HG03575 (cell line): ENCODE measurements around the gene SEC61A2.

Experiments
- ATAC-seq: cut with Tn5 transposase; IDR thresholded peaks from one replicate; pipeline ENCODE4 v1.9.1; 2021; ENCODE audit not compliant: unreplicated experiment, insufficient number of reproducible peaks, low FRiP score; ENCODE audit errors: extremely low read depth

Gene SEC61A2

DNA sequence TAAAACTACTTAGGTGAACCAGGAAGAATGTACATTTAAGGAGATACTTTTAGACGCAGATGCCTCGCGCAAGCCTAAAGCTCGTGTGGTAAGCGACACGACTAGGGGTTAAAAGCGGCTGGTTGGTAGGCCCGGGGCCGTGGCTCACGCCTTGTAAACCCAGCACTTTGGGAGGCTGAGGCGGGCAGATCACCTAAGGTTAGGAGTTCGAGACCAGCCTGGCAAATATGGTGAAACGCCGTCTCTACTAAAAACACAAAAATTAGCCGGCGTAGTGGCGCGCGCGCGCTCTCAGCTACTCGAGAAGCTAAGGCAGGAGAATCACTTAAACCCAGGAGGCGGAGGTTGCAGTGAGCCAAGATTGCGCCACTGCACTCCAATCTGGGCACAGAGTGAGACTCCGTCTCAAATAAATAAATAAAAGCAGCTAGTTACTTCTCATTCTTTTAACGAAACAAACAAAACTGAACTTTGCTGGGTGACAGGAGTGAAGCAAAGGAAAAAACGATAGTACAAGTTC, 65.3 kb downstream of the SEC61A2 start:
- no peak for ATAC-seq

DNA sequence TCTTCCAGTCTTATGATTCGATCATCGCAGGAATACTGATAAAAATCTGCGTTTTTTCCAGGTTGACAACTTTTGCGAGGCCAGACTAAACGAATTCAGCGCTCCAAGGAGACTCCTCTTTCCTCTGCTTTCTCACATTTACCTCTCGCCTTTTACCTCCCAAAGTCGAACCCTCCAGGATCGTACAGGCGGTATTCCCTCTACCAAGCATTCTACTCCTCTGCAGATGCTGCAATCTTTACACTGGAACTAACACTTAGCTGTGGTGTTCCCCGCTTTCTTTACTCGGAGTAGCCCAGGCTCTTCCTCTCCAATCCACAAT, 65.8 kb downstream of the SEC61A2 start:
- ATAC-seq, result no peak

DNA sequence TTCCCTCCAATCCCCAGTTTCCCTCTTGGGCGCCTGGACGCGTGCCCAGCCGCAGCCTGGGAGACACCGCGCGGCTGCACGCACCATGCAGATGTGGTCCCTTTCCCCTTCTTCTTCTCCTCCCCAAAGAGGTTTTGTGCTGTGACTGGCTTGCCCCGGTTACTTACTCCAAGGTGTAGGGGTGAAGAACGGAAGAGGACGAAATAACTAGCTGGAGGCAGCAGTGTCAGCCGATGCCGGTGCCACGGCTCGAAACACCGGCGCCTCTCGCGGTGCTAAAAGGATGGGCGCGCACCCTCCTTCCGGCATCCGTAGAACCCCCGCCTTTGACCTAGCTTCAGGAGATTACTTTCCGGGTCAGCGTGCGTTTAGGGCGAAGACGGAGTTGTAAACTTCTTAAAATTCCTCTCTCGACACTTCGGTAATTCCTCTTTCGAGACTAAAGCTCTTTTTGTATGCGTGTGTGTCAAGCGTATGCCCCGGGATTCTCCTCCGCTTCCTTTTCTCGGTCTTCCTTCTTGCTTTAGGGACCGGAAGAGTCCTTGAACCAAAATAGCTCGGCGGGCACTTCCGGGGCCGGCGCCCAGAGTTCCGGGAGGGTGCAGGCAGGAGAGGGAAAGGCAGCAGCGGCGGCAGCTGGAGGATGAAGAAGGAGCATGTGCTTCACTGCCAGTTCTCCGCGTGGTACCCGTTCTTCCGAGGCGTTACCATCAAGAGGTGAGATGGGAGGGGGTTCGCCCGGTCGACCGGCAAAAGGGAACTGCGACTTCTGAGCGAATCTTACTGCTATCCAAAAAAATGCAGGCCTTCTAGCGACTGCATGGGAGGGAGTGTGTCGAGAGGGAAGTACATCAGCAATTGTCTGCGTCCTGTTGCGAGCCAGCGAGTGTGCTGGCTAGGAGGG, 66.4 kb downstream of the SEC61A2 start, which contains the start of the genes CDC123 and NUDT5:
Gene CDC123, plus strand, starts transcription at position 586 of the 904 bp plus-strand sequence. Its CDS starts 58 bp downstream, at position 644.
Gene NUDT5, minus strand, starts transcription at position 289 of the 904 bp plus-strand sequence. CDS start 9,600 bp downstream, outside the sequence.
- ATAC-seq, result peak; percentile 53

DNA sequence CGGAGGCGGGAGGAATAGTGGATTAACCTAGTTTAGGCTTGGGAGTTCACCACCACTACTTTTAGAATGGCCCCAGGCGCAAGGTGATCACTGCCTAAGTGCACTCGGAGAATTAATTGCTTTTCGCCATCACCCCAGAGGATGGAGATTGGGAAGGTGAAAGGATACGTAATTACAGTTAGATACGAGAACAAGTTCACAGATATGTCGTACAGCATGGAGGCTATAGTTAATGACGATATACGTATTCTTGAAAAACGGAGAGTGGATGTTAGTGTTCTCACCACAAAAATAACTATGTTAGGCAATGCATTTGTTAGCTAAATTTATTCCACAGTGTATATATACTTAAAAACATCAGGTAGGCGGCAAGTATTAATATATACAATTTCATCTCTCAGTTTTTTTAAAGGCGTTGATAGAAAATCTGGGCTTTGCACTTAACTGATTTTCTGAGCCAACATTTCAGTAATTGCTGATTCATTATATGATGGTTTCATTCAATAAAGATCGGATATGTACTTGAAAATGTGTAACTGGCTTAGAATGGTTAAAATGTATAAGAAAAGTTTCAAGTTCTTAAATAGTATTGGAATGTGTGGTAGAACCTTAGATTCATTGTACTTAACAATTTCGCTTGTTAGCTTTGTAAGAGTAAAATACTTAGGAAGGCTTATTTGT, 67.2 kb downstream of the SEC61A2 start:
- no peak for ATAC-seq

DNA sequence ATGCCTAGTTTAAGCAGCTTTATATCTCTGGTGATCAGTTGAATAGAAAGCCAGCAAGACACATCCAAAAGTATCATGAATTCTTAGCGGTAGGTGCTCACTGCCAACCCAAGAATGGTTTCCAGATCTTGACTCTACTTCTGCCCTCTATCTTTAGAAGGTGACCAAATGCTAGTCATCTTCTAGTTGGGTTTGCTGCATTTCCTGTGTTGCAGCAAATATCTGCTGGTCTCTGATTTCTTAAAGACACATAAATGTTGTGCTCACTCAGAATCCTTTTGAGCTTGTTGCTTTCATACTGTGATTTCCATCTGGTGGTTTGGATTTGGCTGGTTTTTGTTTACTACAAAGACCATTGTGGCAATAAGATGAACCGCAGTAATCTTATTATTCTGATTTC, 68.7 kb downstream of the SEC61A2 start:
- no peak for ATAC-seq

DNA sequence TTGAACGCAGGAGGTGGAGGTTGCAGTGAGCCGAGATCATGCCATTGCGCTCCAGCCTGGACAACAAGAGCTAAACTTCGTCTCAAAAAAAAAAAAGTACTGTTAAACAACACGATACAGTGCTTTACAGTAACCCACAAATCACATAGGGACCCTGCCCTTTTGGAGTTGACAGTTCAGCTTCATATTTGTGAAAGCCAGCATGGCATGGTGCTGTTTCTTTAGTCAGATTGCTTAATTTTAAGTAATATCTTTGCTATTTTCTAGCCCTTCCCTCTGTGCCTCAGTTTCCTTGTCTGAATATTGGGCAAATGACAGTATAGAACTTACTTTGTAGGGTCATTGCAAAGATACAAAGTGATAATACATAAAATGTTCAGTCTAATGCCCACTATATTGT, 71.4 kb downstream of the SEC61A2 start:
- no peak for ATAC-seq

DNA sequence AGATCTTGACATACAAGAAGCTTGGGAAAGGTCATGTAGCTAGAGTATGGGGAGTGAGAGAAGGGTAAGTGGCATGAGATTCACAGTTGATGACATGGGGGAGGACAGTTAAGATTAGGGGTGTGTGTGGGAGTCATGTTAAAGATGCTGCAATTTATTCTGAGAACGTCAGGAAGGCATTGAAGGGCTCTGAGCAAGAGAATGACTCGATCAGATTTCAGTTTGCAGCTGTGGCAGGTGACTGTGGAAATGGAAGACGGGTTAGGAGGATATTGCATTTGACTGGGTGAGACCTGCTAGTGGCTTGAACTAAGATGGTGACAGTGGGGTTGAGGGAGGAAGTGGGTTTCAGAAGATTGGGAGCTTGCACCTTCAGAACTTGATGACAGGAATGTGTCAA, 72.1 kb downstream of the SEC61A2 start:
- ATAC-seq, result no peak

DNA sequence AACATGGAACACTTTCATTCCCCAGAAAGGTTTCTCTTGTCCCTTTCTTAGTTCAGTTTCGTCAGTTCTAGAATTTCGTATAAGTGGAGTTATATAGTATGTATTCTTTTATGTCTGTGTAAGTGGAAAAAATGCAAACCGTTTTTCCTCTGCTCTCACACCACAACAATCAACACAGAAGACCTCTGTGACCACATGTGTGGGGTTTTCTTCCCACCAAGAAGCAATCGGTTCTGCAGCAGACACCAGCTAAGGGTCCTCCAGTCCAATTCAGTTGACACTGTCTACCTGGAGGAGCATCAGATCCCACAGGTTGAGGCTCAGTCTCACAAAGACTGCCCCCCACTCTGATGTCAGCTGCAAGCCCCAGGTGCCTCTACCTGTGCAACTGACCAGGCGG, 72.7 kb downstream of the SEC61A2 start:
- ATAC-seq, result no peak

DNA sequence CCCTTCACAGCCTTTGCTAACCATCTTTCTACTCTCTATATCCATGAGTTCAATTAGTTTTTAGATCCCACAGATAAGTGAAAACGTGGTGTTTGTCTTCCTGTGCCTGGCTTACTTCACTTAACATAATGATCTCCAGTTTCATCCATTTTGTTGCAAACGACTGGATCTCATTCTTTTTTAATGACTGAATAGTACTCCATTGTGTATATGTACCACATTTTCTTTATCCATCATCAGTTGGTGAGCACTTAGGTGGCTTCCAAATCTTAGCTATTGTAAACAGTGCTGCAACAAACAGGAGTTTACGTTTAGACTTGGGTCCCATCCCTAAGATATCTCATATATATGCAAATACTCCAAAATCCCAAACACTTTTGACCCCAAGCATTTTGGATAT, 75.6 kb downstream of the SEC61A2 start:
- ATAC-seq, result no peak

DNA sequence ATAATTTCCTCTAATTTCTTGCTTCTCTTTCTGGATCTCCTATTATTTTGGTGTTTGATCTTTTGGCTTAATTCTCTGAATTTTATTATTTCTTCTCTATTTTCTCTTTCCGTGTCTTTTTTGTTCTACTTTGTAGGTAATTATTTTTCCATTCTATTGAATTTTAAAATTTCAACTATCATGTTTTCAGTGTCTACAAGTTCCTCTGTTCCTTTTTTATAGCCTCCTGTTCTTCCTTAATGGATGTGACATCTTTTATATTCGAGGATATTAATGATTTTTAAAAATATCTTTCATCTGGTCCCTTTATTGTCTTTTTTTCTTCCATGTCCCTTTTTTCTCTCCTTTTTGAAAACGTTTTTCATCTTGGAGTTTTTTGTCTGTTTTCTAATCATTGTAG, 77.6 kb downstream of the SEC61A2 start:
- no peak for ATAC-seq

DNA sequence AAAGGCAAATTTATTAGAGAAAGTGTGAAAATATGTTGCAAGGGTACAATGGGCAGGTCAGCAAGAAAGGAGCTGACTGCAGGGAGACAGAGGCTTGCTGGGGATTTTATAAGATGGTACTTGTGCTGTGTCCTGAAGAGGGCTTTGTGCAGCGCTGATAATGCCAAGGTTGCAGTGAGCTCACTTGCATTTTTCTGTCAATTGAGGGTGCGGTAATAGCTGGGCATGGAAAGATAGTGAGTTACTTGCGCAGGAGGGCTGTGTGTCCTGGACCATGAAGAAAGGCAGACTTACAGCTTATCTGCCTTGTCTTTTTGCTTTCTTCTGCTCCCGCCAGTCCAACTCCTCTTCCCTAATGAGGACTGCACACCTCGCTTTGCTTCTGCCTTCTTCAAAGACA, 79.0 kb downstream of the SEC61A2 start:
- ATAC-seq, result no peak

DNA sequence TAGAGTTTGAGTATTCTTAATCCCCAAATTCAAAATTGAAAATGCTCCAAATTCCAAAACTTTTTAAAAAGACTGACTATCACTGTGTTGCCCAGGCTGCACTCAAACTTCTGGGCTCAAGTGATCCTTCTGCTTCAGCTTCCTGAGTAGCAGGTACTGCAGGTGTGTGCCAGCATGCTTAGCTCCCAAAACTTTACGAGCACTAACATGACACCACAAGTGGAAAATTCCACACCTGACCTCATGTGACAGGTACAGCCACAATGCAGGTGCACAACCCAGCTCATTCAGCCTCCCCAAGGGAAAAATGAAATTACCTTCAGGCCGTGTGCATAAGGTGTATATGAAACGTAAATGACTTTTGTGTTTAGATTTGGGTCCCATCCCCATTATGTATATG, 83.0 kb downstream of the SEC61A2 start:
- ATAC-seq, result no peak

DNA sequence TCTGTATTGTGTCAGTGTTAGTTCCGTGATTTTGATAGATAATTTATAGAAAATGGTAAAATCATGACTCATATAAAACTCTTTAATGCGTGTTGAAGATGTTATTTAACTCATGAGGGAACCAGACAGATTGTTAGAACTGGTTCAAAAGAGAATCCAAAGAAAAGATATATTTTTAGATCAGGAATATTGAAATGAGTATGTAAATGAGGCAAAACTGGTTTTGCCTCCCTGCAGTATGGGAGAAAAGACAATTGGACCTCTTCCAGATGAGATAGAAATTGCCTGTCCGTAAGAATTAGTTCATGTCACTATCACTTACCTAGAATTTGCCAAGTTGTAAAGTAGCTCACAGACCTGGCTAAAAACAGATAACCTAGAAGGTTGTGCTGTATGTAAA, 84.1 kb downstream of the SEC61A2 start:
- no peak for ATAC-seq

DNA sequence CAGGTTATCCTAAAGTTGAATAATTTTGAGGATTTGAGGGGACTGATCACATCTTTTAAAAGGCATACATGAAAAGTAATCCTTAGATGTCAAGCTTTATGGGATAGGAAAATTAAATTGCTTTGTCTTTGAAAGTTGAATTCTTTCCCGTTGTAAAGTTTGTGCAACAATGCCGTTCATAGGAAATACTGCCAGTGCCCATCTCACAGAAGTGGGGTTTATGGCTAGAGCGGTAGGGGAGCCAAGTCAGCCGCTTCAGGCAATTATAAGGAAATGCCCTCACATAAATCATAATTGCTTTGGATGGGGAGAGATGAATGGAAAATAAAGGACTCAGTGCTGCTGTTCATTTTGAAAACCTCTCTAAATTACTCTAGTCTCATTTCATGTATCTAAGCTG, 84.6 kb downstream of the SEC61A2 start:
- no peak for ATAC-seq

DNA sequence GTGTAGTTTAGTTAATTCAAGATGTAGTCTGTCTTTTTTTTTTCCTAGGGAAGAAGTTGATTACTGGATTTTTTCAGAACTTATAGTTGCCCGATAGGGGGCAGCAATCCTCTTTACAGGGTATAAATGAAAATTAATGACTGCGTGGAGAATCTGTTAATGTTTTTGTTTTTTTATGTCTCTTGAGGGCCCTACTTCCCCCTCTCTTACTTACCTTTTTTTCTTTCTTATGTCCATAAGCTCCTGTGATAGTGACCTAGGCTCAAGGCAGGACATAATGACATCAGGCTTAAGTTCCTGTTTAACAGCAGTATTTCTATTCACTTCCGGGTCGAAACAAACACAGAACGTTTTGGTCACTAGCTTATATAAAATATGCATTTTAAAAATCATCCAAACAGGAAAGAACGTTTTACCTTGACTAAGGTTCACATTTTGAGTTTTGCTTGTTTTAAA, 85.3 kb downstream of the SEC61A2 start:
- ATAC-seq, result no peak
